ENCODE results near the gene RIN2. TPM values are rescaled to one million over a fixed set of nuclear protein-coding genes. Genes with fewer than 3 reads are reported as not detected.

Gene RIN2
- total RNA-seq, 1 experiment from 2014 or later, result 1.0 TPM

GRCh38 chr20:19778404-19778803 lies 20.3 kb downstream of the RIN2 start:
- no peaks in the 10 kb centered on the region for H3K9me3 ChIP-seq (ENCODE audit: control insufficient read depth, low read depth, low read length)
- no peak overlapping the region for H2AFZ ChIP-seq (ENCODE audit: low read length)
- no peak overlapping the region for H3K23ac ChIP-seq (ENCODE audit: insufficient read length, low read depth, low read length)
- H3K27ac Mint-ChIP-seq, result peak overlapping the region in 1 of 3 experiments; percentile 19; a peak in 1 of 7 replicates
- no peak overlapping the region for H3K56ac ChIP-seq (ENCODE audit: insufficient read length, low read depth, low read length)
- H2AK5ac ChIP-seq (ENCODE audit: insufficient read length, low read length), result no peak overlapping the region
- WGBS (ENCODE audit: extremely low coverage, insufficient read length, low lambda C conversion rate), result no CpG with 5 or more reads among the region's 3 CpGs
- no peak overlapping the region for H3K4me3 Mint-ChIP-seq
- no peak overlapping the region for H2BK120ac ChIP-seq (ENCODE audit: low read depth, low read length, poor library complexity, severe bottlenecking)
- H3K9ac ChIP-seq (ENCODE audit: extremely low read depth, insufficient read length, low read length), result no peak overlapping the region
- no peaks in the 10 kb centered on the region for H3K79me2 ChIP-seq (ENCODE audit: insufficient read depth, low read length)
- no peak overlapping the region for H3K4ac ChIP-seq (ENCODE audit: low read depth, low read length)
- H3K4me1 ChIP-seq (ENCODE audit: insufficient read depth, low read length), result 0 out of 2 replicates have a peak, but pooled peaks cover 4% of the 10 kb centered on the region
- H3K14ac ChIP-seq (ENCODE audit: insufficient read depth, low read length), result no peak overlapping the region
- TF ChIP-seq CTCF (conservative IDR thresholded peaks at IDR 0.05), result no peak
- H4K5ac ChIP-seq (ENCODE audit: insufficient read length, low read depth, low read length), result no peak overlapping the region
- H4K8ac ChIP-seq (replicated peaks; ENCODE audit: insufficient read length, low read depth, low read length), result no peak overlapping the region
- no peak overlapping the region for H4K91ac ChIP-seq (ENCODE audit: insufficient read length, low read depth, low read length)
- H2BK12ac ChIP-seq (ENCODE audit: insufficient read length, low read depth, low read length), result no peak overlapping the region
- H3K18ac ChIP-seq (ENCODE audit: insufficient read length, low read depth, low read length), result no peak overlapping the region
- no peak overlapping the region for H2BK15ac ChIP-seq (ENCODE audit: low read depth, low read length)
- H3K23me2 ChIP-seq (ENCODE audit: insufficient read length, low read depth, low read length, poor library complexity, severe bottlenecking), result no peaks in the 10 kb centered on the region
- no peaks in the 10 kb centered on the region for H3K9me3 Mint-ChIP-seq
- no peaks in the 10 kb centered on the region for H4K20me1 ChIP-seq (ENCODE audit: control insufficient read depth, insufficient read depth, insufficient read length)
- DNase-seq, result no peak
- no peaks in the 10 kb centered on the region for H3K27me3 Mint-ChIP-seq (ENCODE audit: low read depth)
- H3K4me1 Mint-ChIP-seq, result peaks cover 20 to 22% of the 10 kb centered on the region in 2 experiments
- no peak overlapping the region for H3T11ph ChIP-seq (ENCODE audit: low read length)
- no peak overlapping the region for H2BK5ac ChIP-seq (ENCODE audit: insufficient read length, low read length)
- no peaks in the 10 kb centered on the region; a peak in 1 of 7 replicates for H3K36me3 Mint-ChIP-seq (ENCODE audit: insufficient read depth in 1 of 3, low read depth in 3 of 3)
- no peaks in the 10 kb centered on the region for H3K27me3 ChIP-seq (ENCODE audit: insufficient read depth, low read length)
- H3K79me1 ChIP-seq (ENCODE audit: insufficient read depth, low read depth, low read length, poor library complexity, severe bottlenecking), result no peaks in the 10 kb centered on the region
- no peak overlapping the region for H3K4me2 ChIP-seq (ENCODE audit: insufficient read depth, insufficient read length, low read length)
- no peak overlapping the region for H3K27ac ChIP-seq (ENCODE audit: insufficient read length, low read depth, low read length)
- H2BK20ac ChIP-seq (ENCODE audit: low read depth, low read length, poor library complexity, severe bottlenecking), result no peak overlapping the region

Data from H9 (cell line).